WTC11 (cell line): Measurements from ENCODE around the gene KRTAP5-2. TPM values are rescaled to one million over a fixed set of nuclear protein-coding genes. Genes with fewer than 3 reads are reported as not detected.

ENCODE experiments used
- ATAC-seq: fragments of 200-7000 bp; cut with Tn5 transposase; 2 replicates; pipeline ENCODE4 v1.10.0; 2021; ENCODE audit warnings: mild to moderate bottlenecking, moderate library complexity
- CTCF ChIA-PET: fragments of 300-600 bp; sonication (Branson Sonifier 250); formaldehyde crosslinking; loops from one replicate; lab custom pipeline; 2021; ENCODE audit warnings: antibody characterized with exemption; lab: Charles Lee
- POLR2A ChIA-PET: fragments of 350-600 bp; sonication (Branson Sonifier 250); formaldehyde crosslinking; loops from one replicate; lab custom pipeline; 2021; ENCODE audit warnings: antibody characterized with exemption; lab: Charles Lee
- DNase-seq: peaks from one replicate; pipeline ENCODE4 v3.0.0; 2021; ENCODE audit warnings: low spot score
- H3K27ac Mint-ChIP-seq: 2 replicates; pipeline ENCODE4 v1.8.0; 2021; ENCODE audit warnings: mixed read lengths
- H3K27me3 Mint-ChIP-seq: 2 replicates; pipeline ENCODE4 v1.8.0; 2021; ENCODE audit warnings: low read depth, mild to moderate bottlenecking, moderate library complexity, mixed read lengths
- H3K36me3 Mint-ChIP-seq: 2 replicates; pipeline ENCODE4 v1.8.0; 2021; ENCODE audit warnings: mixed read lengths
- H3K4me1 Mint-ChIP-seq: 2 replicates; pipeline ENCODE4 v1.8.0; 2022; ENCODE audit warnings: mixed read lengths
- H3K4me3 Mint-ChIP-seq: 2 replicates; pipeline ENCODE4 v1.8.0; 2021; ENCODE audit warnings: mild to moderate bottlenecking, moderate library complexity, mixed read lengths
- H3K9me3 Mint-ChIP-seq: 2 replicates; pipeline ENCODE4 v1.8.0; 2021; ENCODE audit warnings: mixed read lengths
- NFATC4 ChIP-seq: fragments of 250-450 bp; sonication (Bioruptor Pico); IDR thresholded peaks from 2 replicates; pipeline ENCODE4 v1.9.0; 2021; ENCODE audit warnings: mild to moderate bottlenecking
- total RNA-seq: library from RNA; stranded (reverse); gene quantifications from 3 replicates; pipeline ENCODE4 v1.2.3, GENCODE V29; 2021
- TF ChIP-seq, protein P1 (sequence below): sonication (generic); formaldehyde crosslinking; IDR thresholded peaks from 2 replicates; pipeline ENCODE4 v1.8.0; 2023; ENCODE audit warnings: missing genetic modification reagents, mild to moderate bottlenecking, borderline replicate concordance
- TF ChIP-seq, protein P2 (sequence below): sonication (generic); formaldehyde crosslinking; IDR thresholded peaks from 2 replicates; pipeline ENCODE4 v1.8.0; 2023; ENCODE audit warnings: mild to moderate bottlenecking, missing genetic modification reagents
- TF ChIP-seq, protein P3 (sequence below): fragments of 200-600 bp; IDR thresholded peaks from 2 replicates; pipeline ENCODE4 v1.8.0; 2022; ENCODE audit warnings: antibody characterized with exemption
- TF ChIP-seq, protein P4 (sequence below): sonication (generic); formaldehyde crosslinking; IDR thresholded peaks from 2 replicates; pipeline ENCODE4 v1.8.1; 2022; ENCODE audit warnings: mild to moderate bottlenecking, moderate library complexity, missing genetic modification reagents
- TF ChIP-seq, protein P5 (sequence below): sonication (generic); formaldehyde crosslinking; IDR thresholded peaks from 2 replicates; pipeline ENCODE4 v1.8.1; 2023; ENCODE audit warnings: mild to moderate bottlenecking, moderate library complexity, missing genetic modification reagents

KRTAP5-2 gene
- total RNA-seq, 1 experiment from 2014 or later = not detected

DNA sequence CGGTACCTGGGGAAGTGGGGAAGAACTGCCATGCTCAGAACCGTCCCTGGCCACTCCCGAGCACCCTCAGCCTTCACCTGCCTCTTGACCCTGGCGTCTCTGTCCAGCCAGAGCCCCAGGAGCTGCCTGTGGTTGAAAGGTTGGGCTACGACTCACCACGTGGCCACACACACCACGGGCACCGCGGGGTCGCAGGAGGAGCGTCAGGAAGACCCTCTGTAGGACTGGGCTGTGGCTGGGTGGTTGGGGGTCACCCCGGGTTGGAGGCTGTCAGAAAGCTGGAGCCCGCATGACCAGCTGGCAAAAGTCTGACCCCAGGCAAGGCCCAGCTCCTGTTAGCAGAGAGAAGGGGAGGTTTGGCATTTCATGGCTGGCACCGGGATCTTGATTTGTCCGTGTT is 43.0 kb upstream of the KRTAP5-2 start (continued):
- TF ChIP-seq, protein P1, sequence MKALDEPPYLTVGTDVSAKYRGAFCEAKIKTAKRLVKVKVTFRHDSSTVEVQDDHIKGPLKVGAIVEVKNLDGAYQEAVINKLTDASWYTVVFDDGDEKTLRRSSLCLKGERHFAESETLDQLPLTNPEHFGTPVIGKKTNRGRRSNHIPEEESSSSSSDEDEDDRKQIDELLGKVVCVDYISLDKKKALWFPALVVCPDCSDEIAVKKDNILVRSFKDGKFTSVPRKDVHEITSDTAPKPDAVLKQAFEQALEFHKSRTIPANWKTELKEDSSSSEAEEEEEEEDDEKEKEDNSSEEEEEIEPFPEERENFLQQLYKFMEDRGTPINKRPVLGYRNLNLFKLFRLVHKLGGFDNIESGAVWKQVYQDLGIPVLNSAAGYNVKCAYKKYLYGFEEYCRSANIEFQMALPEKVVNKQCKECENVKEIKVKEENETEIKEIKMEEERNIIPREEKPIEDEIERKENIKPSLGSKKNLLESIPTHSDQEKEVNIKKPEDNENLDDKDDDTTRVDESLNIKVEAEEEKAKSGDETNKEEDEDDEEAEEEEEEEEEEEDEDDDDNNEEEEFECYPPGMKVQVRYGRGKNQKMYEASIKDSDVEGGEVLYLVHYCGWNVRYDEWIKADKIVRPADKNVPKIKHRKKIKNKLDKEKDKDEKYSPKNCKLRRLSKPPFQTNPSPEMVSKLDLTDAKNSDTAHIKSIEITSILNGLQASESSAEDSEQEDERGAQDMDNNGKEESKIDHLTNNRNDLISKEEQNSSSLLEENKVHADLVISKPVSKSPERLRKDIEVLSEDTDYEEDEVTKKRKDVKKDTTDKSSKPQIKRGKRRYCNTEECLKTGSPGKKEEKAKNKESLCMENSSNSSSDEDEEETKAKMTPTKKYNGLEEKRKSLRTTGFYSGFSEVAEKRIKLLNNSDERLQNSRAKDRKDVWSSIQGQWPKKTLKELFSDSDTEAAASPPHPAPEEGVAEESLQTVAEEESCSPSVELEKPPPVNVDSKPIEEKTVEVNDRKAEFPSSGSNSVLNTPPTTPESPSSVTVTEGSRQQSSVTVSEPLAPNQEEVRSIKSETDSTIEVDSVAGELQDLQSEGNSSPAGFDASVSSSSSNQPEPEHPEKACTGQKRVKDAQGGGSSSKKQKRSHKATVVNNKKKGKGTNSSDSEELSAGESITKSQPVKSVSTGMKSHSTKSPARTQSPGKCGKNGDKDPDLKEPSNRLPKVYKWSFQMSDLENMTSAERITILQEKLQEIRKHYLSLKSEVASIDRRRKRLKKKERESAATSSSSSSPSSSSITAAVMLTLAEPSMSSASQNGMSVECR (CRISPR knock-in tag) = no peak
- TF ChIP-seq, protein P2, sequence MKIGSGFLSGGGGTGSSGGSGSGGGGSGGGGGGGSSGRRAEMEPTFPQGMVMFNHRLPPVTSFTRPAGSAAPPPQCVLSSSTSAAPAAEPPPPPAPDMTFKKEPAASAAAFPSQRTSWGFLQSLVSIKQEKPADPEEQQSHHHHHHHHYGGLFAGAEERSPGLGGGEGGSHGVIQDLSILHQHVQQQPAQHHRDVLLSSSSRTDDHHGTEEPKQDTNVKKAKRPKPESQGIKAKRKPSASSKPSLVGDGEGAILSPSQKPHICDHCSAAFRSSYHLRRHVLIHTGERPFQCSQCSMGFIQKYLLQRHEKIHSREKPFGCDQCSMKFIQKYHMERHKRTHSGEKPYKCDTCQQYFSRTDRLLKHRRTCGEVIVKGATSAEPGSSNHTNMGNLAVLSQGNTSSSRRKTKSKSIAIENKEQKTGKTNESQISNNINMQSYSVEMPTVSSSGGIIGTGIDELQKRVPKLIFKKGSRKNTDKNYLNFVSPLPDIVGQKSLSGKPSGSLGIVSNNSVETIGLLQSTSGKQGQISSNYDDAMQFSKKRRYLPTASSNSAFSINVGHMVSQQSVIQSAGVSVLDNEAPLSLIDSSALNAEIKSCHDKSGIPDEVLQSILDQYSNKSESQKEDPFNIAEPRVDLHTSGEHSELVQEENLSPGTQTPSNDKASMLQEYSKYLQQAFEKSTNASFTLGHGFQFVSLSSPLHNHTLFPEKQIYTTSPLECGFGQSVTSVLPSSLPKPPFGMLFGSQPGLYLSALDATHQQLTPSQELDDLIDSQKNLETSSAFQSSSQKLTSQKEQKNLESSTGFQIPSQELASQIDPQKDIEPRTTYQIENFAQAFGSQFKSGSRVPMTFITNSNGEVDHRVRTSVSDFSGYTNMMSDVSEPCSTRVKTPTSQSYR (CRISPR knock-in tag) = no peak

DNA sequence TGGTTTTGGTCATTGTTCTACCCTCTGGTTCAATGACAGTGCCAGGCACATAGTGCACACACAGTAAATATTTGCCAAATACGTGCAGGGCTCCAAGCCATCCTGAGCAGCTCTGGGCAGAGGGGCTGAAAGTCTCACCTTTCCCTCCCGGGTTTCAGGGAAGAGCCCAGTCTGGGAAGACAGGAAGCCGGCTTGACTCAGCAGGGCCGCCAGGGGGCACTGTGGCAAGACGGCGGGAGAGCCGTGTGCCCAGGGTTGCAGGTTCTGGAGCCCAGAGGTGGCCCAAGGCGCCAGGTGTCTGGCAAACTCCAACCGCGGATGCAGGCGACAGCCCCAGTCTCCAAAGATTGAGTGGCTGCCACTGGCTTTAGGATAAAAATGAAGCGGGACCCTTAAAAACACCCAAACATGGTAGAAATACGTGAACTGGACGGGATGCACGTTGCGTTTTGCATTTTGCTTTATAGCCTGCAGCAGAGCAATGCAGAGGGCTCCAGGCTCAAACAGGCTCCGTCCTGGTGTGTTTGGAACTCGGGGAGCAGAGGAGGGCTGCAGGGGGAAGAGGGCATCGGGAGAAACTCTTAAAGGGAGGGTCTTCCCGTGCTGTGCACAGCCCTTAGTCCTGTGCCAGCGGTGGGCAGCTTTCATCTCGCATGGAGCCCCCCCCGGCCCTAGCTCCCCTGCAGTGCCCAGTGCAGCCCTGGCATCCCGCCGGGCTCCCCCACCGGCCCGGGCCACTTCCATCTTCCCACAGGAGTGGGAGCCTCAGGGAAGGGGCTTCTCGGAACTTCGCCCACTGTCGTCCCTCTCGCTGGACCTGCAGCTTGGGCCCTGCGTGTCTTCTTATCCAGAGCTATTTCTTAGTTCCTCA is 42.2 kb upstream of the KRTAP5-2 start:
- peak; percentile 74 for DNase-seq
- POLR2A ChIA-PET = no interaction called here
- H3K27me3 Mint-ChIP-seq = peaks cover 4% of the 10 kb centered on the region

More for the DNA sequence above, 42.2 kb upstream of the KRTAP5-2 start:
- peak; percentile 94 for ATAC-seq
- no peak overlapping the region for H3K4me3 Mint-ChIP-seq
- H3K4me1 Mint-ChIP-seq = peaks cover 3% of the 10 kb centered on the region
- TF ChIP-seq NFATC4 = no peak
- TF ChIP-seq, protein P3, sequence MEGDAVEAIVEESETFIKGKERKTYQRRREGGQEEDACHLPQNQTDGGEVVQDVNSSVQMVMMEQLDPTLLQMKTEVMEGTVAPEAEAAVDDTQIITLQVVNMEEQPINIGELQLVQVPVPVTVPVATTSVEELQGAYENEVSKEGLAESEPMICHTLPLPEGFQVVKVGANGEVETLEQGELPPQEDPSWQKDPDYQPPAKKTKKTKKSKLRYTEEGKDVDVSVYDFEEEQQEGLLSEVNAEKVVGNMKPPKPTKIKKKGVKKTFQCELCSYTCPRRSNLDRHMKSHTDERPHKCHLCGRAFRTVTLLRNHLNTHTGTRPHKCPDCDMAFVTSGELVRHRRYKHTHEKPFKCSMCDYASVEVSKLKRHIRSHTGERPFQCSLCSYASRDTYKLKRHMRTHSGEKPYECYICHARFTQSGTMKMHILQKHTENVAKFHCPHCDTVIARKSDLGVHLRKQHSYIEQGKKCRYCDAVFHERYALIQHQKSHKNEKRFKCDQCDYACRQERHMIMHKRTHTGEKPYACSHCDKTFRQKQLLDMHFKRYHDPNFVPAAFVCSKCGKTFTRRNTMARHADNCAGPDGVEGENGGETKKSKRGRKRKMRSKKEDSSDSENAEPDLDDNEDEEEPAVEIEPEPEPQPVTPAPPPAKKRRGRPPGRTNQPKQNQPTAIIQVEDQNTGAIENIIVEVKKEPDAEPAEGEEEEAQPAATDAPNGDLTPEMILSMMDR = peak; percentile 83
- TF ChIP-seq, protein P4, sequence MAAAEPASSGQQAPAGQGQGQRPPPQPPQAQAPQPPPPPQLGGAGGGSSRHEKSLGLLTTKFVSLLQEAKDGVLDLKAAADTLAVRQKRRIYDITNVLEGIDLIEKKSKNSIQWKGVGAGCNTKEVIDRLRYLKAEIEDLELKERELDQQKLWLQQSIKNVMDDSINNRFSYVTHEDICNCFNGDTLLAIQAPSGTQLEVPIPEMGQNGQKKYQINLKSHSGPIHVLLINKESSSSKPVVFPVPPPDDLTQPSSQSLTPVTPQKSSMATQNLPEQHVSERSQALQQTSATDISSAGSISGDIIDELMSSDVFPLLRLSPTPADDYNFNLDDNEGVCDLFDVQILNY = no peak
- TF ChIP-seq, protein P5, sequence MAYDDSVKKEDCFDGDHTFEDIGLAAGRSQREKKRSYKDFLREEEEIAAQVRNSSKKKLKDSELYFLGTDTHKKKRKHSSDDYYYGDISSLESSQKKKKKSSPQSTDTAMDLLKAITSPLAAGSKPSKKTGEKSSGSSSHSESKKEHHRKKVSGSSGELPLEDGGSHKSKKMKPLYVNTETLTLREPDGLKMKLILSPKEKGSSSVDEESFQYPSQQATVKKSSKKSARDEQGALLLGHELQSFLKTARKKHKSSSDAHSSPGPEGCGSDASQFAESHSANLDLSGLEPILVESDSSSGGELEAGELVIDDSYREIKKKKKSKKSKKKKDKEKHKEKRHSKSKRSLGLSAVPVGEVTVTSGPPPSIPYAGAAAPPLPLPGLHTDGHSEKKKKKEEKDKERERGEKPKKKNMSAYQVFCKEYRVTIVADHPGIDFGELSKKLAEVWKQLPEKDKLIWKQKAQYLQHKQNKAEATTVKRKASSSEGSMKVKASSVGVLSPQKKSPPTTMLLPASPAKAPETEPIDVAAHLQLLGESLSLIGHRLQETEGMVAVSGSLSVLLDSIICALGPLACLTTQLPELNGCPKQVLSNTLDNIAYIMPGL = 0 out of 2 replicates have a peak, but pooled peaks have one; percentile 58
- H3K9me3 Mint-ChIP-seq = no peaks in the 10 kb centered on the region
- H3K27ac Mint-ChIP-seq = no peak overlapping the region
- CTCF ChIA-PET = interaction anchor here (0.6 to 4.8 kb wide), 30 partner anchors 8 to 511 kb away, joined by 3 to 57 read pairs (median 4); partner anchors contain the start of gene KRTAP5-5
- H3K36me3 Mint-ChIP-seq = no peaks in the 10 kb centered on the region
